GM12874 (cell line): ENCODE data around the gene CAD.
A peak's percentile ranks its signal among the peaks of the same experiment; 100 is the strongest.

ENCODE experiments used
- TF ChIP-seq, protein P1 (sequence below): IDR thresholded peaks from 2 replicates; pipeline ENCODE4 v1.5.1; 2011; ENCODE audit warnings: low read depth, mild to moderate bottlenecking, control low read depth, low read length, moderate library complexity; ENCODE audit not compliant: insufficient read depth

The CAD gene

DNA sequence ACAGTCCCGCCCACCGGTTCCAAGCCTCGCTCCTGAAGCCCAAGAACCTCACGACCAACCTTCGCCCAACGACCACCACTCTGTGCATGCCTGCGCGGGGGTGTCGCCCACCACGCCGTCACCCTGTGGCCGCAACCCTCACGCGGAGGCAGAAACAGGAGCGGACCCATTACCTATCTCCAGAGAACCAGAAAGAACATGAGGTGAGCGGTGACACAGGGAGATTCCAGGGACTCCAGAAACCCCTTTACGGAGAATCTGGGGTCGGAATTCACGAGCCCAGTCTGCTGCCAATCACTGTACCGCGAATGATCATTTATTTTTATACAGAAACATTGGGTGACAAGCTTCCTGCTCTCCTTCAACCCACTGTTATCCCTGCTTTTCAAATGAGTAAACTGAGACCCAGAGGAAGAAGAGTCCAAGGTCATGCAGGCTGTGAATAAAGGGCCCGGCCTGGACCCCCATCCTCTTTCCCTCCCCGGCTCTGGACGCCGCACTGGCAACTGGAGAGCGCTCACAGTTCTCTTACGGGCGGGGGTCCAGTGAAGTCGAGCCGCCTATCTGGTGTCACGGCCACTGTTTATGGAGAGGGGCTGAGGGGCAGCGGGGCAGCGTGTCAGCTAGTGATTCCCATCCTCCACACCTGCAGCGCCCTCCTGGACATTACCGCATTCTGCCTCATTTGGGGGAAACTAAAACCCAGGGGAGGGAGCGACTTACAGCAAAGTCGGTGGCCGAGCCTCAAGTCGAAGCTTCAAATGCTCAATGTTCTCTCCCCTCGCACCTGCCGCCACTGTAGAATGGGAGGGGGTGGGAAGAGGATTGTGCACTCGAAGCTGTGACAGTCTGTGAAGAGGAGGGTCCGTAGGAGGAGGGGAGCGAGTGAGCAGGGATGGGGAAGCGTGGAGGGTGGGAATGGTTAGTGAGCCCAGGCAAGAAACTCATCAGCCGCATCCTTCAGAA, 46.4 kb downstream of the CAD start:
- TF ChIP-seq, protein P1, sequence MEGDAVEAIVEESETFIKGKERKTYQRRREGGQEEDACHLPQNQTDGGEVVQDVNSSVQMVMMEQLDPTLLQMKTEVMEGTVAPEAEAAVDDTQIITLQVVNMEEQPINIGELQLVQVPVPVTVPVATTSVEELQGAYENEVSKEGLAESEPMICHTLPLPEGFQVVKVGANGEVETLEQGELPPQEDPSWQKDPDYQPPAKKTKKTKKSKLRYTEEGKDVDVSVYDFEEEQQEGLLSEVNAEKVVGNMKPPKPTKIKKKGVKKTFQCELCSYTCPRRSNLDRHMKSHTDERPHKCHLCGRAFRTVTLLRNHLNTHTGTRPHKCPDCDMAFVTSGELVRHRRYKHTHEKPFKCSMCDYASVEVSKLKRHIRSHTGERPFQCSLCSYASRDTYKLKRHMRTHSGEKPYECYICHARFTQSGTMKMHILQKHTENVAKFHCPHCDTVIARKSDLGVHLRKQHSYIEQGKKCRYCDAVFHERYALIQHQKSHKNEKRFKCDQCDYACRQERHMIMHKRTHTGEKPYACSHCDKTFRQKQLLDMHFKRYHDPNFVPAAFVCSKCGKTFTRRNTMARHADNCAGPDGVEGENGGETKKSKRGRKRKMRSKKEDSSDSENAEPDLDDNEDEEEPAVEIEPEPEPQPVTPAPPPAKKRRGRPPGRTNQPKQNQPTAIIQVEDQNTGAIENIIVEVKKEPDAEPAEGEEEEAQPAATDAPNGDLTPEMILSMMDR, result no peak

DNA sequence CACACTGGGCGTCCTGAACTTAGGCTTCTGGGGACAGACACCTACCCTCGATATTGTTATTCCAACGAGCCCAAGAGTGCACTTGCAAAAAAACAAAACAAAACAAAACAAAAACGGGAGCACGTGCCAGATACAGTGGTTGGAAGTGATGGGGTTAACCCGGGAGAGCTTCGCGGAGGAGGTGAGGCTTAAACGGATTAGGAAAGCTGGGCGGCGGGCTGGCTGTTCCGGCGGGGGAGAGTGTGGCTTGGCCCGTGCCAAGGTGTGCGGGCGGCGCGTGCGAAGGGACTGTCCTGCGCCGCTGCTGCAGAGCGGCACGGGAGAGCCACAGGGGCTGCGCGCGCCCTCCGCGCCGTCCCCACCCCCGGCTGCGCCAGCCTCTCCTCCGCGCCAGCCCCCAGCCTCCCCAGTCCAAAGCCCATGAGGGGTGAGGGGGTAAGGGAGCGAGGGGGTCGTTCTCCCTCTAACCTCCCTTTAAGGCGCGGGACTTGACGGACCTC, 47.1 kb downstream of the CAD start:
- TF ChIP-seq, protein P1, result no peak

DNA sequence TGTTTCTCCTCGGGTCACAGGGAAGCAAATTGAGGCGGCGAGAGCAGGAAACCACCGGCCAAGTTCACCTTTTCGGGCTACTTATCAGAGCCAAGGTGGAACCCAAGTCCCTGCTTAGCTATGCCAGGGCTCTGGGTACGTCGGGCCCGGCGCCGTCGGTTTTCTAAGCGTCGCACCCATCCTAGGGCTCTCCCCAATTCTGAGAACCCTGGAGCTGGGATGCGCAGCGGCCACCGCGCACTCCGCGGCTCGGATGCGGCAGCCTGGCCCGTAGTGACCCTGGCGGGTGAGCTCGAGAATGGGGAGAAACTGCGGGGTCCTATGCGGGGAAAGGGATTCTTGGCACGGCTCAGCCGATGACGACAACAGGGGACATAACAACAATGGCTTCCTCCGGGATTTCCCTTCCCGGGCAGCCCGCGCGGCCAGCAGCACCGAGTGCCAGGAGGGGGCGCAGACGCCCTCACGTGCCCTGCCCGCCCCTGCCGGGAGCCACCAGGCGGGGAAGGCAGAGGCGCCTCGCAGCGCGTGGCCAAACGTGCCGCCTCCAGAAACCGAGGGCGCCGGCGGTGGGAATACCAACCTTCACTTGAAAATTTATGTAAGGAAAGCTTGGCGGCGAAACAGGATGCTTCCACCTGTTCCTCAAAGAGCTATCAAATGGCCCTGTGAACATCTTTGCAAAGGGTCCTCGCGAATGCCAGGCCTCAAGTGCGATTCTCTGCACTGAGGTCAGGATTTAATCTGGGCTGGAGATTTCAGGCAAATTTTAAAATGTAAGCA, 47.8 kb downstream of the CAD start:
- TF ChIP-seq, protein P1, result peak; percentile 68

DNA sequence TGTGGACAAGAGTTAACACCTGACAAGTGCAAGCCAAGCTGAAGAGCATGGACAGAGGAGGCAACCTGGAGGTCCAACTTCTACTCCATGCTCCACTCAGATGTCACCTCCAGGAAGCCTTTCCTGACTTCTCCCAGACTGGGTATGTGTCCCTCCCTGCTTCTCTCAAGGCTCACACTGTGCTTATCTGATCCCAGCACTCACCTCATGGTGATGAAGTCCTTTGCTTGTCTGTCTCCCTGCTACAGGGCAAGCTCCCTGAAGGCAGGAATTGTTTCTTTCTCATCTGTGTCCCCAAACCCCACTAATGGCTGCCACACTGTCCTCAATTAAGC, 48.3 kb downstream of the CAD start:
- TF ChIP-seq, protein P1, result no peak

DNA sequence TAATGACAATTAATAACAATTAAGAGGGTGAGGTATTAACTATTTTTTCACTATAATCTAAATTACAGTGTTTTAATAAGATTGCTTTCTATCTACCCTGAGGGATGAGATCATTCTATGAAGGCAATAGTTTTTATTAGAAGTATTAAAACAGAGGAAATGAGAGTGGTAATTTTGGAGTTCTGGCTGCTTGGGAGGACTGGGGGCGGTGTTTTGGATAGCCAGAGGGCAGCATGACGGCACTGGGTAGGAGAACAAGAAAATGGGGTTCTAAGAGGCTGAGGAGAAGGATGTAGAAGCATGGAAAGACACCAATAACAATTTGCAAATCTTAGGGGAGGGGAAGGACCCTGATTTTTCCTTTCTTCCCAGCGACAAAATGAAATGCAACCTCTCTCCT, 53.0 kb downstream of the CAD start:
- TF ChIP-seq, protein P1, result no peak

DNA sequence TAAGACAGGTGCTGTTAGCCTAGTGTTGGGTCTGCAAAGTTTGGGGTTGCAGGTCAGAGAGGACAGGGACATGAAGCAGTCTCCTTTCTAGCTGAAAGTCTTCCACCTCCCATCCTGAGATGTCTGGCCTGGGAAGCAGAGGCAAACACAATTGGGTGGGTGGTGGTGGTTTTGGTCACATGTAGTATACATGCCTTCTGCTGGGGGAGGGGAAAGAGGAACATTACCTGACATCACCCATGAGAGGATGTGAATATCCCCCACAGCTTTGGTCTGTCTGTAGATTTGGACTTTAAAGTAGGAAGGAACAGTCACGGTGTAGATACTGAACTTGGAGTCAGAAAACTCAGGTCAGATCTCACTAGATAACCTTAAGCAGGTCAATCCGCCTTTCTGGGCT, 53.5 kb downstream of the CAD start:
- TF ChIP-seq, protein P1, result no peak

DNA sequence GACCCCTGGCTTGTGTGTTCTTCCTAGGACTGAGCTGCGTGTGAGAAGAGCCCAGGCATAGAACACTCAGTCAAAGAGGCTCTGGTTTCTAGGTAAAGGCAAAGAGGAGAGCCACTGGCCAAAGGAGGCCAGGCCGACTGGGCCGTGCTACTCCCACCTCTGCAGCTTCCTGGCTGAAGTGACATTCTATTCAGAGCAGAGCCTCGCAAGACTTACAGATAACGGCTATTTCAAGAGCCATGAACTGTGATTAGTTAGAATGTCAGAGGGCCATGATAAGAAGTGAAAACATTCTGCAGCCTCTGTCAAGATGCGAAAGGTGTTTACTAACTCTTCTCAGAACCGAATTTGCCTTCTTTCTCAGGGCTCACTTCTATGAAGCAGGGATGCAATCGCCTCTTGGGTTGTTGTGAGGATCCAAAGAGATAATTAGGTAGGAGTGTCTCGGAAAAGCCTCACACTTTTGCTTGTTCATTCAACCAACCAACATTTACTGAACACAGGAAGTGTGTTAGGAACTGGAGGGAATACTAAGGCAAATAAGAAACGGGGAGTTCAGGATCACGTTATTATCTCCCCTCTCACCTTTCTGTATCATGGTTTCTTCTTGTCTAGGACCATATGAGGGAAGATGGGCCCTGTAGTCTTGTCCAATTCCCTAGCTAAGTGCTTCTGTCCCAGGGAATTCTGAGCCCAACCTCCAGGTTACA, 54.6 kb downstream of the CAD start:
- TF ChIP-seq, protein P1, result no peak
